ENCODE results near the gene RAB37.

RAB37 gene

DNA sequence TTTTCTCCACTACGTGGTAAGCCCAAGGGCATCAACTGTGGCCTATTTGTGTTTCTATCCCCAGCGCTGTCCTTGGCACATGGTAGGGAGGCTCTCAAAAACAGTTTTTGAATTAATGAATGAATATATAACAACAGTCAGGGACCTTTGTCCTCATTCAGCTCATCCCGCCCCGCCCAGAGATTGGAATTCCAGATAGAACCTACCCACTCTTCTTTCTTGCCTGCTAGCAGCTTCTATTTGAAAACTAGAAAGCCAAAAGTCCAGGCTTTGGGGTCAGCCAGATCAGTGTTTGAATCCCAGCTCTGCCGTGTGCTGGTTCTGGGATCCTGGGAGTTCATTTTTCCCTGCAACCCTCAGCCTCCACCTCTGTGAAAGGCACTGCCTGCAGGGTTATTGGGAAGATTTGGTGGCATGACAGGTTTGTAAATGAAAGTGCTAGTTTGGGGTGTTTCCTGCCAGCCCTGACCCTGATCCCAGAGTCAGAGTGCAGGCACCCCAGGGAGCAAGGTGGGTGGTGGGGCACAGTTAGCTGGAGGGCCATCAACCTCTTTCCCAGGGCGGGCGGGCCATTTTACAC, 15.9 kb downstream of the RAB37 start (continued):
- TF ChIP-seq, protein P1, sequence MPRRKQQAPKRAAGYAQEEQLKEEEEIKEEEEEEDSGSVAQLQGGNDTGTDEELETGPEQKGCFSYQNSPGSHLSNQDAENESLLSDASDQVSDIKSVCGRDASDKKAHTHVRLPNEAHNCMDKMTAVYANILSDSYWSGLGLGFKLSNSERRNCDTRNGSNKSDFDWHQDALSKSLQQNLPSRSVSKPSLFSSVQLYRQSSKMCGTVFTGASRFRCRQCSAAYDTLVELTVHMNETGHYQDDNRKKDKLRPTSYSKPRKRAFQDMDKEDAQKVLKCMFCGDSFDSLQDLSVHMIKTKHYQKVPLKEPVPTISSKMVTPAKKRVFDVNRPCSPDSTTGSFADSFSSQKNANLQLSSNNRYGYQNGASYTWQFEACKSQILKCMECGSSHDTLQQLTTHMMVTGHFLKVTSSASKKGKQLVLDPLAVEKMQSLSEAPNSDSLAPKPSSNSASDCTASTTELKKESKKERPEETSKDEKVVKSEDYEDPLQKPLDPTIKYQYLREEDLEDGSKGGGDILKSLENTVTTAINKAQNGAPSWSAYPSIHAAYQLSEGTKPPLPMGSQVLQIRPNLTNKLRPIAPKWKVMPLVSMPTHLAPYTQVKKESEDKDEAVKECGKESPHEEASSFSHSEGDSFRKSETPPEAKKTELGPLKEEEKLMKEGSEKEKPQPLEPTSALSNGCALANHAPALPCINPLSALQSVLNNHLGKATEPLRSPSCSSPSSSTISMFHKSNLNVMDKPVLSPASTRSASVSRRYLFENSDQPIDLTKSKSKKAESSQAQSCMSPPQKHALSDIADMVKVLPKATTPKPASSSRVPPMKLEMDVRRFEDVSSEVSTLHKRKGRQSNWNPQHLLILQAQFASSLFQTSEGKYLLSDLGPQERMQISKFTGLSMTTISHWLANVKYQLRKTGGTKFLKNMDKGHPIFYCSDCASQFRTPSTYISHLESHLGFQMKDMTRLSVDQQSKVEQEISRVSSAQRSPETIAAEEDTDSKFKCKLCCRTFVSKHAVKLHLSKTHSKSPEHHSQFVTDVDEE (CRISPR knock-in tag; IDR thresholded peaks at IDR 0.05): no peak
- TF ChIP-seq ZNF8 (CRISPR knock-in tag; IDR thresholded peaks at IDR 0.05) (no peak), ZNF565 (CRISPR knock-in tag; conservative IDR thresholded peaks at IDR 0.05; ENCODE audit: low read depth) (no peak)
- TF ChIP-seq, protein P2, sequence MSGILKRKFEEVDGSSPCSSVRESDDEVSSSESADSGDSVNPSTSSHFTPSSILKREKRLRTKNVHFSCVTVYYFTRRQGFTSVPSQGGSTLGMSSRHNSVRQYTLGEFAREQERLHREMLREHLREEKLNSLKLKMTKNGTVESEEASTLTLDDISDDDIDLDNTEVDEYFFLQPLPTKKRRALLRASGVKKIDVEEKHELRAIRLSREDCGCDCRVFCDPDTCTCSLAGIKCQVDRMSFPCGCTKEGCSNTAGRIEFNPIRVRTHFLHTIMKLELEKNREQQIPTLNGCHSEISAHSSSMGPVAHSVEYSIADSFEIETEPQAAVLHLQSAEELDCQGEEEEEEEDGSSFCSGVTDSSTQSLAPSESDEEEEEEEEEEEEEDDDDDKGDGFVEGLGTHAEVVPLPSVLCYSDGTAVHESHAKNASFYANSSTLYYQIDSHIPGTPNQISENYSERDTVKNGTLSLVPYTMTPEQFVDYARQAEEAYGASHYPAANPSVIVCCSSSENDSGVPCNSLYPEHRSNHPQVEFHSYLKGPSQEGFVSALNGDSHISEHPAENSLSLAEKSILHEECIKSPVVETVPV (CRISPR knock-in tag; IDR thresholded peaks at IDR 0.05): no peak

DNA sequence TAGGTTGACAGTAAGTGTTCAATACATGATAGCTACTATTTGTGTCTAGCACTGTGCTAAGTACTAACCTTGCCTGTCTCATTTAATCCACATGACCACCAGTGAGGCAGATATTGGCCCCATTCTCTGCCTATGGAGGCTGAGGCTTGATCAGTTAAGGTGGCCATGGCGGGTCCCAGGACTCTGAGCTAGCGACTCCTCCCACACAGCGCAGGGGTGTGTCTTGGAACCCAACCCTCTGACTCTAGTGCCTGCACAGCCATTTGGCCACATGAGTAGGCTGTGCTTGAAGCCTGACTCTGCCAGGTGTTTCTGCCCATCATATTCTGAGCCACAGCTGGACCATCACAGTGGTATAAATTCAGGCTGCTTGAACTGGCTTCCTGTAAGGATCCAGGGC, 17.8 kb downstream of the RAB37 start:
- no peak for ATAC-seq
- TF ChIP-seq, protein P3, sequence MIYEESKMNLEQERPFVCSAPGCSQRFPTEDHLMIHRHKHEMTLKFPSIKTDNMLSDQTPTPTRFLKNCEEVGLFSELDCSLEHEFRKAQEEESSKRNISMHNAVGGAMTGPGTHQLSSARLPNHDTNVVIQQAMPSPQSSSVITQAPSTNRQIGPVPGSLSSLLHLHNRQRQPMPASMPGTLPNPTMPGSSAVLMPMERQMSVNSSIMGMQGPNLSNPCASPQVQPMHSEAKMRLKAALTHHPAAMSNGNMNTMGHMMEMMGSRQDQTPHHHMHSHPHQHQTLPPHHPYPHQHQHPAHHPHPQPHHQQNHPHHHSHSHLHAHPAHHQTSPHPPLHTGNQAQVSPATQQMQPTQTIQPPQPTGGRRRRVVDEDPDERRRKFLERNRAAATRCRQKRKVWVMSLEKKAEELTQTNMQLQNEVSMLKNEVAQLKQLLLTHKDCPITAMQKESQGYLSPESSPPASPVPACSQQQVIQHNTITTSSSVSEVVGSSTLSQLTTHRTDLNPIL (CRISPR knock-in tag; IDR thresholded peaks at IDR 0.05; ENCODE audit: low read depth): no peak
- no peak for TF ChIP-seq SNAI2 (CRISPR knock-in tag; IDR thresholded peaks at IDR 0.05)
- TF ChIP-seq ESRRG (CRISPR knock-in tag; IDR thresholded peaks at IDR 0.05): no peak
- TF ChIP-seq ZNF565 (CRISPR knock-in tag; conservative IDR thresholded peaks at IDR 0.05; ENCODE audit: low read depth): no peak
- no peak for TF ChIP-seq OSR1 (CRISPR knock-in tag; IDR thresholded peaks at IDR 0.05)
- TF ChIP-seq, protein P1 (CRISPR knock-in tag; IDR thresholded peaks at IDR 0.05): no peak
- TF ChIP-seq, protein P4, sequence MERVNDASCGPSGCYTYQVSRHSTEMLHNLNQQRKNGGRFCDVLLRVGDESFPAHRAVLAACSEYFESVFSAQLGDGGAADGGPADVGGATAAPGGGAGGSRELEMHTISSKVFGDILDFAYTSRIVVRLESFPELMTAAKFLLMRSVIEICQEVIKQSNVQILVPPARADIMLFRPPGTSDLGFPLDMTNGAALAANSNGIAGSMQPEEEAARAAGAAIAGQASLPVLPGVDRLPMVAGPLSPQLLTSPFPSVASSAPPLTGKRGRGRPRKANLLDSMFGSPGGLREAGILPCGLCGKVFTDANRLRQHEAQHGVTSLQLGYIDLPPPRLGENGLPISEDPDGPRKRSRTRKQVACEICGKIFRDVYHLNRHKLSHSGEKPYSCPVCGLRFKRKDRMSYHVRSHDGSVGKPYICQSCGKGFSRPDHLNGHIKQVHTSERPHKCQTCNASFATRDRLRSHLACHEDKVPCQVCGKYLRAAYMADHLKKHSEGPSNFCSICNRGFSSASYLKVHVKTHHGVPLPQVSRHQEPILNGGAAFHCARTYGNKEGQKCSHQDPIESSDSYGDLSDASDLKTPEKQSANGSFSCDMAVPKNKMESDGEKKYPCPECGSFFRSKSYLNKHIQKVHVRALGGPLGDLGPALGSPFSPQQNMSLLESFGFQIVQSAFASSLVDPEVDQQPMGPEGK (CRISPR knock-in tag; IDR thresholded peaks at IDR 0.05; ENCODE audit: borderline replicate concordance): no peak
- TF ChIP-seq ARNTL (CRISPR knock-in tag; IDR thresholded peaks at IDR 0.05; ENCODE audit: borderline replicate concordance, low read depth): no peak
- no peak for TF ChIP-seq TOX (CRISPR knock-in tag; IDR thresholded peaks at IDR 0.05; ENCODE audit: borderline replicate concordance)
- TF ChIP-seq ISL1 (CRISPR knock-in tag; IDR thresholded peaks at IDR 0.05): no peak
- TF ChIP-seq ZFP30 (CRISPR knock-in tag; IDR thresholded peaks at IDR 0.05): no peak
- TF ChIP-seq ZNF70 (CRISPR knock-in tag; IDR thresholded peaks at IDR 0.05): no peak
- TF ChIP-seq, protein P2 (CRISPR knock-in tag; IDR thresholded peaks at IDR 0.05): no peak
- no peak for TF ChIP-seq ZFP3 (CRISPR knock-in tag; IDR thresholded peaks at IDR 0.05)
- TF ChIP-seq PPARA (CRISPR knock-in tag; IDR thresholded peaks at IDR 0.05; ENCODE audit: borderline replicate concordance): no peak
- TF ChIP-seq GLIS3 (CRISPR knock-in tag; IDR thresholded peaks at IDR 0.05): no peak
- no peak for TF ChIP-seq TCF4 (CRISPR knock-in tag; IDR thresholded peaks at IDR 0.05; ENCODE audit: borderline replicate concordance)
